ENCODE measurements around the gene ECE1. TPM values are rescaled to one million over a fixed set of nuclear protein-coding genes. Genes with fewer than 3 reads are reported as not detected.

ECE1 gene
- polyA plus RNA-seq, 2 donors = 12.4 to 14.2 TPM

DNA sequence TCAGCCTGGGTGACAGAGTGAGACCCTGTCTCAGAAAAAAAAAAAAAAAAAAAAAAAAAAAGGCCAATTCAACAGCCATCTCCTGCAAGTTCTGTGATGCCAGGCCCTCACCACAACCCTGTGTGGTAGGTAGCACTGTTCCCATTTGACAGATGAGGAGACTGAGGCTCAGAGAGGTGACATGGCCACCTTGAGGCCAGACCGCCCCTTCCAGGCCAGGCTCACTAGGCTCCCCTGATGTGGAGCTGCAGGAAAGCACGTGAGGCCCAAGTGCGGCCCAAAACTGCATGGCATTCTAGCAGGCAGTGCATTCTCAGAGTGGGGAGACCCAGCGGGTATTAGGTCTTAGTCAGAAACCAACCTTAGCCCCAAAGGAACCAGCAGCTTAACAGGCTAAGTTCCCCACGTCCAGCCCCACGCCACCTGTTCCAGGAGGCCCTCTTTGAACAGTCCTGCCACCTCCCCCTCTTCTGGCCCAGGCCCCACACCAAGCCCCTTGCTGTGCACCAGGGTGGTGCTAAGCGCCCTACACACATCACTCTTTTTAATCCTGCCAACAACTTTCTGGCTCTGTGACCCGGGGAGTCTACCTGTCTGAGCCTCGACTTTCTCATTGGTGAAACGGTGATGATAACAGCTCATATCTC, 11.7 kb upstream of the ECE1 start:
- H3K4me3 ChIP-seq (ENCODE audit: low read depth in 1 of 2, low read length in 2 of 2) = no peak overlapping the region
- H3K4me1 ChIP-seq (ENCODE audit: control insufficient read depth in 2 of 2, insufficient read depth in 2 of 2, low read length in 1 of 2) = peaks cover 7 to 17% of the 10 kb centered on the region in 2 donors
- H3K36me3 ChIP-seq (ENCODE audit: control insufficient read depth in 2 of 2, insufficient read depth in 2 of 2, low read length in 1 of 2) = no peaks in the 10 kb centered on the region
- no peaks in the 10 kb centered on the region for H3K27me3 ChIP-seq (ENCODE audit: control insufficient read depth in 1 of 2, insufficient read depth in 2 of 2, low read length in 2 of 2)
- no peak overlapping the region for H3K27ac ChIP-seq (ENCODE audit: low read depth in 2 of 2, low read length in 1 of 2)
- 69 to 74% methylated on average over 10 of the region's 10 CpGs for WGBS, 2 donors
- no peaks in the 10 kb centered on the region for H3K9me3 ChIP-seq (ENCODE audit: control insufficient read depth in 2 of 2, insufficient read depth in 1 of 2, low read depth in 1 of 2, low read length in 1 of 2)

DNA sequence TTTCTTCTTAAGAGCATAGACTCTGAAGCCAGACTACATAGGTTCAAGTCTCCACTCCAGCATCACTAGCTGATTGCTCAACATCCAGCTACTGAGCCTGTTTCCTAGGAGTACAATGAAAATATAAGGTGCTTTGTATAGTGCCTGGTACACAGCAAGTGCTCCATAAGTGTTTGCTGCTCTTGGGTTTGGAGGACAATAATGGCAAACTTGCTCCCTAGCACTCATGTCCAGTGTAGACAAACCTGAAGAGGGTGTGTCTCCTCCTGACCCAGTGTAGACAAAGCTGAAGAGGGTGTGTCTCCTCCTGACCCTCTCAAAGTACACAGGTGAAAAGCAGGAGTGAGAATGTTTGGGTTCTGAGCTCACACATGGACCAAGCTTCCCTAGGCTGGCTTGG, 10.5 kb upstream of the ECE1 start:
- Histone ChIP-seq H3K27ac (ENCODE audit: low read depth in 2 of 2, low read length in 1 of 2) (no peak overlapping the region), H3K36me3 (ENCODE audit: control insufficient read depth in 2 of 2, insufficient read depth in 2 of 2, low read length in 1 of 2) (no peaks in the 10 kb centered on the region), H3K4me1 (ENCODE audit: control insufficient read depth in 2 of 2, insufficient read depth in 2 of 2, low read length in 1 of 2) (peaks cover 8 to 21% of the 10 kb centered on the region in 2 donors), H3K27me3 (ENCODE audit: control insufficient read depth in 1 of 2, insufficient read depth in 2 of 2, low read length in 2 of 2) (no peaks in the 10 kb centered on the region), H3K9me3 (ENCODE audit: control insufficient read depth in 2 of 2, insufficient read depth in 1 of 2, low read depth in 1 of 2, low read length in 1 of 2) (no peaks in the 10 kb centered on the region), H3K4me3 (ENCODE audit: low read depth in 1 of 2, low read length in 2 of 2) (no peak overlapping the region)

DNA sequence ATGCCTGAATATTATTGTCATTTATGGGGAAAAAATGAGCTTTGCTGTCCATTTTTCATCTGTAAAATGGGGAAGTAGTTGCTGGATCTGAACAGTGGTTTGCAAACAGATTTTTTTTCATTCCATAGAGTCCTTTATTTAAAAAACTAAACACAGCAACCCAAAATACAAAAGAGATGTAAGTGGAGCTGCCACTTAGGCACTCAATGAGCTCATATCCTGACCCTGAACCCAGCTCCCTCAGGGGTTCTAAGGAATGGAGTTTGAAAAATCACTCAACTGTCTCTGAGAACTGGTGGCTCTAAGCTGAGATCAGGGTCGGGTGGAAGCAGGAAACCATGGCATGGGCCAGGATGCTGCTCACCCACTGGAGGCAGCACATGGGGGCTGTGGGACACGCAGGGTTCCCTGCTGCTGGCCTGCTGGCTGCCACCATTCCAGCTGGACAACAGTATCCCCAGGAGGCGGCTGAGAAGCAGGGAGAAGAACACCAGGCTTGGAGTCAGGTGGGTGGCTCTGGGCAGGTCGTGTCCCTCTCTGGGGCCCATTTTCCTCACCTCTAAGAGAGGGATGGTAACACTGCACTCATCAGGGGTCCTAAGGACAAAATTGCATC, 9.6 kb upstream of the ECE1 start:
- Histone ChIP-seq H3K9me3 (ENCODE audit: control insufficient read depth in 2 of 2, insufficient read depth in 1 of 2, low read depth in 1 of 2, low read length in 1 of 2) (no peaks in the 10 kb centered on the region), H3K27ac (ENCODE audit: low read depth in 2 of 2, low read length in 1 of 2) (peak overlapping the region in 1 of 2 donors; percentile 24), H3K36me3 (ENCODE audit: control insufficient read depth in 2 of 2, insufficient read depth in 2 of 2, low read length in 1 of 2) (no peaks in the 10 kb centered on the region), H3K4me3 (ENCODE audit: low read depth in 1 of 2, low read length in 2 of 2) (no peak overlapping the region), H3K27me3 (ENCODE audit: control insufficient read depth in 1 of 2, insufficient read depth in 2 of 2, low read length in 2 of 2) (no peaks in the 10 kb centered on the region), H3K4me1 (ENCODE audit: control insufficient read depth in 2 of 2, insufficient read depth in 2 of 2, low read length in 1 of 2) (peaks cover 8 to 21% of the 10 kb centered on the region in 2 donors)
- 75 to 80% methylated on average over 4 of the region's 4 CpGs for WGBS, 2 donors

DNA sequence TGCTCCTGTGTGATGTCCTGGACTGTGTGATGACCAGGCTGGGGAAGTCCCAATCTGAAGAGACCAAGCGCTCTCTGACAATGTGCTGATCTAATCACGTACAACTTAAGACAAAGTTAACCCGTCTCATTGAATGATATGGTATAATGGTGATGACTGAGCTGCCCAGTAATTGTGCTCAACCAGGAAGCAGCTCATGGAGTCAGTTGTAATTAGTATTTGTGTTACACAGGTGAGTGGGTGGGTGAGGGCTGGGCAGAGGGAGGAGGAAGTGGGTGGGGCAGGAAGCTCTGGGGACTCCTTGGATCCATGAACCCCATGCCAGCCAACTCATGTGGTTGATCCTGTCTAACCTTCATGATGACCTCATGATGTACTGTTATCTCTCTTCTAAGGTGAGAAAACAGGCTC, 8.7 kb upstream of the ECE1 start:
- 49 to 63% methylated on average over 3 of the region's 3 CpGs for WGBS, 2 donors
- Histone ChIP-seq H3K4me1 (ENCODE audit: control insufficient read depth in 2 of 2, insufficient read depth in 2 of 2, low read length in 1 of 2) (peaks cover 8 to 23% of the 10 kb centered on the region in 2 donors), H3K9me3 (ENCODE audit: control insufficient read depth in 2 of 2, insufficient read depth in 1 of 2, low read depth in 1 of 2, low read length in 1 of 2) (no peaks in the 10 kb centered on the region), H3K36me3 (ENCODE audit: control insufficient read depth in 2 of 2, insufficient read depth in 2 of 2, low read length in 1 of 2) (no peaks in the 10 kb centered on the region), H3K27me3 (ENCODE audit: control insufficient read depth in 1 of 2, insufficient read depth in 2 of 2, low read length in 2 of 2) (no peaks in the 10 kb centered on the region), H3K4me3 (ENCODE audit: low read depth in 1 of 2, low read length in 2 of 2) (no peak overlapping the region), H3K27ac (ENCODE audit: low read depth in 2 of 2, low read length in 1 of 2) (no peak overlapping the region)

DNA sequence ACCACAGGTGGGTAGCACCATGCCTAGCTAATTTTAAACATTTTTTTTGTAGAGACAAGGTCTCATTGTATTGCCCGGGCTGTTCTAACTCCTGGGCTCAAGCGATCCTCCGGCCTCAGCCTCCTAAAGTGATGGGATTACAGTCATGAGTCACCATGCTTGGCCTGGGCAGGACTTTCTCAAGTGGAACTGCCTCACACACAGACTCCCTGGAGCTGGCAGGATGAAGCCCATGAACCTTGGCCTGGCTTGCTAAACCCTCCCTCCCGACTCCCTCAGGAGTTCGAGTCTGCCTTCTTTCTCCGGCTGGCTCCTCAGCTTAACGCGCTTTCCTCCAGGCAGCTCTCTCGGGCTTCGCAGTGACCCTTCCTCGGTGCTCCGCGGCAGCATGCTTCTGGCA, 7.7 kb upstream of the ECE1 start:
- no peaks in the 10 kb centered on the region for H3K27me3 ChIP-seq (ENCODE audit: control insufficient read depth in 1 of 2, insufficient read depth in 2 of 2, low read length in 2 of 2)
- H3K27ac ChIP-seq (ENCODE audit: low read depth in 2 of 2, low read length in 1 of 2) = no peak overlapping the region
- H3K4me3 ChIP-seq (ENCODE audit: low read depth in 1 of 2, low read length in 2 of 2) = no peak overlapping the region
- H3K36me3 ChIP-seq (ENCODE audit: control insufficient read depth in 2 of 2, insufficient read depth in 2 of 2, low read length in 1 of 2) = no peaks in the 10 kb centered on the region
- no peaks in the 10 kb centered on the region for H3K9me3 ChIP-seq (ENCODE audit: control insufficient read depth in 2 of 2, insufficient read depth in 1 of 2, low read depth in 1 of 2, low read length in 1 of 2)
- H3K4me1 ChIP-seq (ENCODE audit: control insufficient read depth in 2 of 2, insufficient read depth in 2 of 2, low read length in 1 of 2) = peaks cover 9 to 29% of the 10 kb centered on the region in 2 donors
- 76 to 83% methylated on average over 13 of the region's 13 CpGs for WGBS, 2 donors

DNA sequence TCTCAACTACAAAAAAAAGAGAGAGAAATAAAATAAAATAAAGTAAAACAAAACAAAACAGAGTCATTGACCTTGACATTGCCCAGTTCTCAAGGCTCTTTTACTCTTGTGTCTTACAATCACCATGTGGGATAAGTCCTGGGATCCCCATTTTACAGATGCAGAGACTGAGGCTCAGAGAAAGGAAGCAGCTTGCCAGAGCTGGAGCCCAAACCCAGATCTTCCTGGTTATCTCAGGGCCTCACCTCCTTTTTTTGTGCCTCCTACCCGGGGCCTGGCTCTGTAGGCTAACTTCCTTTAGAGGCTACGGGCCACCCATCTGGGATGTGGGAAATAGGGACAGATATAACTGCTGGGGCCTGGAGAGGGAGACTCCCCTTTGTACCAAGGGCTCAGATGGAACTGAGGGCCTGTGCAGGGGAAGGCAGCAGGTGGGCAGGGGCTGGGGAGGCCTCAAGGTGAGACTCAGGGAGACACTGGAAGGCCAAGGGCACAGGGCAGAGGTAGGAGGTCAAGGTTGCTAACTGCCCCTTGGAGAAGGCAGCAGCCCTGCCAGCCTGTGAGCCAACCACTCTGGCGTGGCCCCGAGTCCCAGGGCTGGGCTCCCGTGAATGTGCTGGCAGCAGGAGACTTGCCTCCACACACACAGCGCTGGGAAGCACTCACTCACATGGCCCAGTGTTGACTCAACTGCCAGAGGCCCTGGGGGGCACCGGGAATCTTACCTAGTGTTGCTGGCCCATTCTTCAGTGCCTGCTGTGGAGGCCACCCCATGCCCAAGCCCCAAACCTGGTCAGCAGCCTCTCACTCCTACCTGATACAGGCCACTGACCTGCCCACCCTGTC, 6.5 kb upstream of the ECE1 start:
- Histone ChIP-seq H3K27ac (ENCODE audit: low read depth in 2 of 2, low read length in 1 of 2) (peak overlapping the region in 1 of 2 donors; percentile 15), H3K4me1 (ENCODE audit: control insufficient read depth in 2 of 2, insufficient read depth in 2 of 2, low read length in 1 of 2) (peaks cover 7 to 26% of the 10 kb centered on the region in 2 donors), H3K27me3 (ENCODE audit: control insufficient read depth in 1 of 2, insufficient read depth in 2 of 2, low read length in 2 of 2) (no peaks in the 10 kb centered on the region), H3K9me3 (ENCODE audit: control insufficient read depth in 2 of 2, insufficient read depth in 1 of 2, low read depth in 1 of 2, low read length in 1 of 2) (no peaks in the 10 kb centered on the region), H3K4me3 (ENCODE audit: low read depth in 1 of 2, low read length in 2 of 2) (no peak overlapping the region), H3K36me3 (ENCODE audit: control insufficient read depth in 2 of 2, insufficient read depth in 2 of 2, low read length in 1 of 2) (no peaks in the 10 kb centered on the region)
- WGBS, 2 donors = 54 to 57% methylated on average over 7 of the region's 7 CpGs

DNA sequence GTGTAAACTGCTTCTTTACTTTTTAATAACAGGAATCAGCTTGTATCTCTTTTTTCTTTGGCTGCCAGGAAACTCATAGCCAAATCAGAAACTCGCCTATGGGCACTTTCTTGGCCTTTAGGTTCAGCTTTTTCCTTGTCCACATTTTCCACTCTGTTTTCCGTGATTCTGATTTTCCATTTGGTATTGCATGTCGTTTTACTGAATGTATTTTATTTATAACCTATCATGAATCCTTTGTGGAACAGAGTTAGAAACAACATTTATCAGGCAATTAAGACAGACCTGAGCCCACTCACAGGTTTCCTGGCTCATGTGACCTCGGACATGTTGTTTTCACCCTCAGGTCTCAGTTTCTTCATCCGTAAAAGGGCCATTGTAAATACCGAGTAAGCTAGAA, 5.3 kb upstream of the ECE1 start:
- Histone ChIP-seq H3K36me3 (ENCODE audit: control insufficient read depth in 2 of 2, insufficient read depth in 2 of 2, low read length in 1 of 2) (no peaks in the 10 kb centered on the region), H3K27me3 (ENCODE audit: control insufficient read depth in 1 of 2, insufficient read depth in 2 of 2, low read length in 2 of 2) (no peaks in the 10 kb centered on the region), H3K4me1 (ENCODE audit: control insufficient read depth in 2 of 2, insufficient read depth in 2 of 2, low read length in 1 of 2) (peaks cover 7 to 26% of the 10 kb centered on the region in 2 donors), H3K9me3 (ENCODE audit: control insufficient read depth in 2 of 2, insufficient read depth in 1 of 2, low read depth in 1 of 2, low read length in 1 of 2) (no peaks in the 10 kb centered on the region), H3K4me3 (ENCODE audit: low read depth in 1 of 2, low read length in 2 of 2) (no peak overlapping the region), H3K27ac (ENCODE audit: low read depth in 2 of 2, low read length in 1 of 2) (no peak overlapping the region)
- WGBS, 2 donors = 74 to 81% methylated on average over 6 of the region's 6 CpGs

DNA sequence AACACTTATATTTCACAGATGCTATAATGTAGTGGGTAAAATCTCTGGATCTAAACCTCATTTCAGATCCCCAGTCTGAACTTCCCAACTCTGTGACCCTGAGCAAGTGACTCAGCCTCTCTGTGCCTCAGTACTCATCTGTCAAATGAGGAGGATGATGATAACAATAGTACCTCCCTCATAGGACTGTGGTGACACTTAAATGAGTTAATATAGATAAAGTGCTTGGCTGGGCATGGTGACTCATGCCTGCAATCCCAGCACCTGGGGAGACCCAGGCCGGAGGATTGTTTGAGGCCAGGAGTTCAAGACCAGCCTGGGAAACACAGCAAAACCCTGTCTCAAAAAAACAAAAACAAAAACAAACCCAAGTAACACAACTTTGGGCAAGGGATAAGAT, 4.7 kb upstream of the ECE1 start:
- Histone ChIP-seq H3K36me3 (ENCODE audit: control insufficient read depth in 2 of 2, insufficient read depth in 2 of 2, low read length in 1 of 2) (no peaks in the 10 kb centered on the region), H3K27me3 (ENCODE audit: control insufficient read depth in 1 of 2, insufficient read depth in 2 of 2, low read length in 2 of 2) (no peaks in the 10 kb centered on the region), H3K27ac (ENCODE audit: low read depth in 2 of 2, low read length in 1 of 2) (peak overlapping the region in 1 of 2 donors; percentile 63), H3K9me3 (ENCODE audit: control insufficient read depth in 2 of 2, insufficient read depth in 1 of 2, low read depth in 1 of 2, low read length in 1 of 2) (no peaks in the 10 kb centered on the region), H3K4me3 (ENCODE audit: low read depth in 1 of 2, low read length in 2 of 2) (no peak overlapping the region), H3K4me1 (ENCODE audit: control insufficient read depth in 2 of 2, insufficient read depth in 2 of 2, low read length in 1 of 2) (peaks cover 6 to 26% of the 10 kb centered on the region in 2 donors)
- 60 to 86% methylated on average over 1 of the region's 1 CpG for WGBS, 2 donors

DNA sequence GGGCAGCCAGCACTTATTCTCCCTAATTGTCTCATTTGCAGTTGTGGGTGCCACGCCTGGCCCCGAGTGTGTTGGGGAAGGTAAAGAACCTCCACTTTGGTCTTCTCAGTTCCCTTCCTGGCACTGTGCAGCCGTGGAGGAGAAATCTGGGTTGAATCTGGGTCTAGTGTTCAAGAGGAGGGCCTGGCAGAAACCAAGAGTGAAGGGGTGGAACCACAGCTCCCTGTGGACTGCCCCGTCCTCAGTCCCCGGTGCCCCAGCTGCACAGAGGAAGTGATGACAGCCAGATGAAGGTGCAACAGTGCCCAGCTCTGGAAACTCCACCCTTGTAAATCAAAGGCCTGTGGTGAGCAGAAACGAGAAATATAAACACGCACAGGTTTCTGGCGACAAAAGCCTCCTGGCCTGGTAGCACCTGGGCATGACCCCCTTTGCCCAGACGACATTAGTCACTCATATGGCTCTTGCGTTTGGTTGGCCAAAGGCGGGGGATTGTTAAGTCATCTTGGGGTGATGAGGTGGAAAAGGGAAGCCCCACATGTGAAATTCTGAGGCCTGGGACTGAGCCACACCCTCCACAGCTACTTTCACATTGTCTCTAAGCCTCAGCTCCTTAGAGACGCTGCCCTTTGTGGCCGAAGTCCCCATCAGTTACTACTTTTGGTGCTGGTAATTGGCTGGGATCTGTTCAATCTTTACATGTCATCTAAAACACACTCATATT, 4.2 kb upstream of the ECE1 start:
- H3K4me1 ChIP-seq (ENCODE audit: control insufficient read depth in 2 of 2, insufficient read depth in 2 of 2, low read length in 1 of 2) = peaks cover 6 to 26% of the 10 kb centered on the region in 2 donors
- no peaks in the 10 kb centered on the region for H3K27me3 ChIP-seq (ENCODE audit: control insufficient read depth in 1 of 2, insufficient read depth in 2 of 2, low read length in 2 of 2)
- H3K27ac ChIP-seq (ENCODE audit: low read depth in 2 of 2, low read length in 1 of 2) = peak overlapping the region; percentile 65 to 77
- no peaks in the 10 kb centered on the region for H3K9me3 ChIP-seq (ENCODE audit: control insufficient read depth in 2 of 2, insufficient read depth in 1 of 2, low read depth in 1 of 2, low read length in 1 of 2)
- H3K36me3 ChIP-seq (ENCODE audit: control insufficient read depth in 2 of 2, insufficient read depth in 2 of 2, low read length in 1 of 2) = no peaks in the 10 kb centered on the region
- no peak overlapping the region for H3K4me3 ChIP-seq (ENCODE audit: low read depth in 1 of 2, low read length in 2 of 2)
- 55 to 56% methylated on average over 13 of the region's 13 CpGs for WGBS, 2 donors

All from esophagus (tissue), 2 donors.